ENCODE measurements around the gene TMEM214. TPM values are rescaled to one million over a fixed set of nuclear protein-coding genes. Genes with fewer than 3 reads are reported as not detected.
A peak's percentile ranks its signal among the peaks of the same experiment; 100 is the strongest.

Gene TMEM214
- total and polyA plus RNA-seq, 12 donors, result 24.7 to 53.4 (median 29.4) TPM

- H3K4me3 ChIP-seq, result no peak overlapping the region
- H3K9me3 ChIP-seq, result no peaks in the 10 kb centered on the region
- intact Hi-C loops (cut with DNase I), result loop anchor here in 1 of 10 donors (10.0 kb wide), 1 partner anchor 184 kb away; the partner anchor contains the start of gene DPYSL5
- no peak for TF ChIP-seq CTCF (IDR thresholded peaks at IDR 0.05)
- 83 to 89% methylated on average over 2 of the region's 2 CpGs for WGBS, 2 donors
- peaks cover 0 to 52% (median 4%) of the 10 kb centered on the region in 9 donors for H3K36me3 ChIP-seq
- H3K27me3 ChIP-seq, result no peaks in the 10 kb centered on the region
- no peak for DNase-seq
- H3K4me1 ChIP-seq, result peaks cover 0 to 19% (median 12%) of the 10 kb centered on the region in 9 donors
- no peak for ATAC-seq
- no peak overlapping the region for H3K27ac ChIP-seq
These were observed 3.7 kb upstream of the TMEM214 start for GRCh38 chr2:27029051-27029450.

- TF ChIP-seq CTCF (IDR thresholded peaks at IDR 0.05), result no peak
- DNase-seq, result no peak
- peaks cover 0 to 35% (median 24%) of the 10 kb centered on the region in 9 donors for H3K4me1 ChIP-seq
- peaks cover 0 to 51% (median 29%) of the 10 kb centered on the region in 9 donors for H3K36me3 ChIP-seq
- no peaks in the 10 kb centered on the region for H3K27me3 ChIP-seq
- intact Hi-C loops (cut with DNase I), result loop anchor here in 7 of 10 donors (2.0 to 10.0 kb wide), 4 partner anchors 49 to 54 kb away; partner anchors contain the start of gene KHK (in 5 of the 7)
- H3K4me3 ChIP-seq, result peak overlapping the region; percentile 68 to 97 (median 86)
- peak overlapping the region; percentile 76 to 96 (median 88) for H3K27ac ChIP-seq
- 6 to 7% methylated on average over 11 of the region's 11 CpGs for WGBS, 2 donors
- peak in 6 of 8 donors; percentile 1 to 13 (median 3) for ATAC-seq
- no peaks in the 10 kb centered on the region for H3K9me3 ChIP-seq
These were observed 588 bp downstream of the TMEM214 start for GRCh38 chr2:27033253-27033852.

- TF ChIP-seq CTCF (IDR thresholded peaks at IDR 0.05), result no peak
- Histone ChIP-seq H3K4me3 (no peak overlapping the region), H3K27me3 (no peaks in the 10 kb centered on the region), H3K36me3 (peaks cover 0 to 86% (median 59%) of the 10 kb centered on the region in 9 donors), H3K9me3 (no peaks in the 10 kb centered on the region), H3K27ac (no peak overlapping the region), H3K4me1 (peaks cover 0 to 31% (median 19%) of the 10 kb centered on the region in 9 donors)
- WGBS, 2 donors, result 92 to 93% methylated on average over 6 of the region's 6 CpGs
- intact Hi-C loops (cut with DNase I), result loop anchor here in 2 of 10 donors (10.0 kb wide), 1 partner anchor 47 kb away; the partner anchor contains the start of gene KHK (in 2 of the 2)
- ATAC-seq, result no peak
- no peak for DNase-seq
These were observed 5.2 kb downstream of the TMEM214 start for GRCh38 chr2:27038012-27038411.

- H3K4me3 ChIP-seq, result no peak overlapping the region
- H3K4me1 ChIP-seq, result peaks cover 0 to 25% (median 15%) of the 10 kb centered on the region in 9 donors
- no peak for ATAC-seq
- H3K36me3 ChIP-seq, result peaks cover 0 to 93% (median 59%) of the 10 kb centered on the region in 9 donors
- 84 to 88% methylated on average over 17 of the region's 17 CpGs for WGBS, 2 donors
- H3K27me3 ChIP-seq, result no peaks in the 10 kb centered on the region
- no peak for TF ChIP-seq CTCF (IDR thresholded peaks at IDR 0.05)
- DNase-seq, result no peak
- no peaks in the 10 kb centered on the region for H3K9me3 ChIP-seq
- H3K27ac ChIP-seq, result no peak overlapping the region
- intact Hi-C loops (cut with DNase I), result loop anchor here in 2 of 10 donors (10.0 kb wide), 1 partner anchor 46 kb away; the partner anchor contains the start of gene KHK (in 2 of the 2)
These were observed 6.0 kb downstream of the TMEM214 start for GRCh38 chr2:27038631-27039339.
